KMS-11 (cell line): ENCODE results near the gene SLC10A2.

Experiments used
- H2AFZ ChIP-seq: fragments of 200-600 bp; sonication (generic); 2 replicates; pipeline ENCODE4 v1.6.1; 2016; ENCODE audit warnings: antibody characterized with exemption, mixed run types, low read depth
- H3K27ac ChIP-seq: fragments of 200-600 bp; sonication (generic); 2 replicates; pipeline ENCODE4 v1.6.1; 2016; ENCODE audit warnings: mild to moderate bottlenecking, mixed run types
- H3K27me3 ChIP-seq: fragments of 200-600 bp; sonication (generic); 2 replicates; pipeline ENCODE4 v1.6.1; 2017; ENCODE audit warnings: mild to moderate bottlenecking, low read depth, mixed run types, moderate library complexity; ENCODE audit not compliant: insufficient read depth
- H3K36me3 ChIP-seq: fragments of 200-600 bp; sonication (generic); 2 replicates; pipeline ENCODE4 v1.6.1; 2017; ENCODE audit warnings: mild to moderate bottlenecking, mixed run types; ENCODE audit not compliant: insufficient read depth
- H3K4me1 ChIP-seq: fragments of 200-600 bp; sonication (generic); 2 replicates; pipeline ENCODE4 v1.6.1; 2016; ENCODE audit warnings: mild to moderate bottlenecking, low read depth, mixed run types; ENCODE audit not compliant: poor library complexity, severe bottlenecking
- H3K4me2 ChIP-seq: fragments of 200-600 bp; sonication (generic); 2 replicates; pipeline ENCODE4 v1.7.0; 2016; ENCODE audit warnings: mild to moderate bottlenecking, mixed run types
- H3K4me3 ChIP-seq: fragments of 200-600 bp; sonication (generic); IDR thresholded peaks from 2 replicates; pipeline ENCODE4 v1.6.1; 2017; ENCODE audit warnings: low read depth, low read length, mixed read lengths; ENCODE audit not compliant: insufficient read depth
- H3K79me2 ChIP-seq: fragments of 200-600 bp; sonication (generic); 2 replicates; pipeline ENCODE4 v1.6.1; 2016; ENCODE audit warnings: low read depth, mixed run types; ENCODE audit not compliant: insufficient read depth
- H3K9ac ChIP-seq: fragments of 200-600 bp; sonication (generic); 2 replicates; pipeline ENCODE4 v1.6.1; 2016; ENCODE audit warnings: mild to moderate bottlenecking, mixed run types
- H4K20me1 ChIP-seq: fragments of 200-600 bp; sonication (generic); 2 replicates; pipeline ENCODE4 v1.6.1; 2016; ENCODE audit warnings: mild to moderate bottlenecking, mixed run types; ENCODE audit not compliant: insufficient read depth
- CTCF ChIP-seq: fragments of 200-600 bp; sonication (generic); conservative IDR thresholded peaks from 2 replicates; pipeline ENCODE4 v1.6.1; 2017; ENCODE audit warnings: low read depth, mild to moderate bottlenecking, antibody characterized with exemption, low read length, moderate library complexity, mixed read lengths

SLC10A2 gene

GRCh38 chr13:103101901-103102300, 35.7 kb upstream of the SLC10A2 start:
- H3K79me2 ChIP-seq, result no peaks in the 10 kb centered on the region
- no peak overlapping the region for H2AFZ ChIP-seq

GRCh38 chr13:103101500-103101899, 35.3 kb upstream of the SLC10A2 start:
- H3K79me2 ChIP-seq, result no peaks in the 10 kb centered on the region
- no peaks in the 10 kb centered on the region for H3K4me1 ChIP-seq
- H3K4me3 ChIP-seq, result no peak overlapping the region
- H3K27me3 ChIP-seq, result no peaks in the 10 kb centered on the region
- no peak overlapping the region for H3K9ac ChIP-seq
- H3K27ac ChIP-seq, result no peak overlapping the region
- no peaks in the 10 kb centered on the region for H4K20me1 ChIP-seq
- H2AFZ ChIP-seq, result no peak overlapping the region
- H3K4me2 ChIP-seq, result no peak overlapping the region
- no peak for TF ChIP-seq CTCF
- no peaks in the 10 kb centered on the region for H3K36me3 ChIP-seq

More at GRCh38 chr13:103101901-103102300, 35.7 kb upstream of the SLC10A2 start:
- H3K27ac ChIP-seq, result no peak overlapping the region
- H3K36me3 ChIP-seq, result no peaks in the 10 kb centered on the region
- TF ChIP-seq CTCF, result no peak
- H4K20me1 ChIP-seq, result no peaks in the 10 kb centered on the region
- H3K9ac ChIP-seq, result no peak overlapping the region
- H3K4me1 ChIP-seq, result no peaks in the 10 kb centered on the region
- no peaks in the 10 kb centered on the region for H3K27me3 ChIP-seq
- H3K4me3 ChIP-seq, result no peak overlapping the region
- no peak overlapping the region for H3K4me2 ChIP-seq

GRCh38 chr13:103100830-103101229, 34.6 kb upstream of the SLC10A2 start:
- H3K4me3 ChIP-seq, result no peak overlapping the region
- no peaks in the 10 kb centered on the region for H4K20me1 ChIP-seq
- no peak overlapping the region for H3K9ac ChIP-seq
- no peaks in the 10 kb centered on the region for H3K79me2 ChIP-seq
- H2AFZ ChIP-seq, result no peak overlapping the region
- no peak for TF ChIP-seq CTCF
- H3K4me1 ChIP-seq, result no peaks in the 10 kb centered on the region
- no peaks in the 10 kb centered on the region for H3K27me3 ChIP-seq
- H3K27ac ChIP-seq, result no peak overlapping the region
- H3K4me2 ChIP-seq, result no peak overlapping the region
- no peaks in the 10 kb centered on the region for H3K36me3 ChIP-seq

- Histone ChIP-seq H3K4me2 (no peak overlapping the region), H3K9ac (no peak overlapping the region), H4K20me1 (no peaks in the 10 kb centered on the region), H3K4me3 (no peak overlapping the region), H3K27ac (no peak overlapping the region), H3K4me1 (no peaks in the 10 kb centered on the region), H3K79me2 (no peaks in the 10 kb centered on the region), H2AFZ (no peak overlapping the region), H3K27me3 (no peaks in the 10 kb centered on the region), H3K36me3 (no peaks in the 10 kb centered on the region)
- TF ChIP-seq CTCF, result no peak
Observed at GRCh38 chr13:103099722-103100293, 33.6 kb upstream of the SLC10A2 start.
